HG03060 (cell line): Measurements from ENCODE around the gene BICDL2.
"Not testable (repeated sequence)": the region's sequence is repeated elsewhere in the genome, so short reads cannot be mapped to it uniquely, and the experiment has no call there.

Source experiments
- ATAC-seq: cut with Tn5 transposase; IDR thresholded peaks from one replicate; pipeline ENCODE4 v1.9.1; 2021; ENCODE audit warnings: low read depth, moderate number of reproducible peaks; ENCODE audit not compliant: unreplicated experiment

The BICDL2 gene

GRCh38 chr16:3036726-3037315 is at the start of gene BICDL2:
BICDL2 (minus strand) TSS chr16:3036944; CDS start chr16:3035496, 1,448 bp downstream.
- no peak for ATAC-seq

- no peak for ATAC-seq
These were observed 49.3 kb upstream of the BICDL2 start for GRCh38 chr16:3085868-3086595.

GRCh38 chr16:3084969-3085670 is 48.4 kb upstream of the BICDL2 start:
- ATAC-seq = no peak

- ATAC-seq = no peak
These were observed 47.7 kb upstream of the BICDL2 start for GRCh38 chr16:3084491-3084890.

GRCh38 chr16:3083408-3083807 is 46.7 kb upstream of the BICDL2 start:
- ATAC-seq = not testable (repeated sequence)

GRCh38 chr16:3081957-3082356 is 45.2 kb upstream of the BICDL2 start:
- ATAC-seq = not testable (repeated sequence)

- ATAC-seq = no peak
These were observed 43.3 kb upstream of the BICDL2 start for GRCh38 chr16:3080024-3080423.

GRCh38 chr16:3076577-3076976 is 39.8 kb upstream of the BICDL2 start:
- ATAC-seq = no peak

- not testable (repeated sequence) for ATAC-seq
These were observed 39.2 kb upstream of the BICDL2 start for GRCh38 chr16:3075946-3076345.

GRCh38 chr16:3075523-3075915 is 38.8 kb upstream of the BICDL2 start:
- no peak for ATAC-seq

GRCh38 chr16:3074860-3075522 is 38.2 kb upstream of the BICDL2 start:
- no peak for ATAC-seq

- ATAC-seq = no peak
These were observed 36.7 kb upstream of the BICDL2 start for GRCh38 chr16:3073448-3073847.

- not testable (repeated sequence) for ATAC-seq
These were observed 36.0 kb upstream of the BICDL2 start for GRCh38 chr16:3072576-3073263.

- not testable (repeated sequence) for ATAC-seq
These were observed 35.4 kb upstream of the BICDL2 start for GRCh38 chr16:3072148-3072547.

- ATAC-seq = no peak
These were observed 34.9 kb upstream of the BICDL2 start for GRCh38 chr16:3071655-3072054.

- no peak for ATAC-seq
These were observed 33.9 kb upstream of the BICDL2 start for GRCh38 chr16:3070608-3071111.

GRCh38 chr16:3069146-3069545 is 32.4 kb upstream of the BICDL2 start:
- not testable (repeated sequence) for ATAC-seq

GRCh38 chr16:3068487-3068886 is 31.7 kb upstream of the BICDL2 start:
- no peak for ATAC-seq

GRCh38 chr16:3066440-3066748 is 29.6 kb upstream of the BICDL2 start:
- ATAC-seq = no peak

GRCh38 chr16:3065742-3066439 is 29.1 kb upstream of the BICDL2 start:
- no peak for ATAC-seq
